ENCODE results near the gene CISH.

Gene CISH

GRCh38 chr3:50635066-50635465 is 23.5 kb upstream of the CISH start:
- DNase-seq = no peak

GRCh38 chr3:50633230-50633790 is 21.7 kb upstream of the CISH start:
- DNase-seq = peak; percentile 50

- peak; percentile 77 for DNase-seq
These were observed 20.9 kb upstream of the CISH start for GRCh38 chr3:50632450-50632849.

GRCh38 chr3:50630877-50631276 is 19.3 kb upstream of the CISH start:
- DNase-seq = no peak

GRCh38 chr3:50630394-50630793 is 18.8 kb upstream of the CISH start:
- DNase-seq = no peak

GRCh38 chr3:50628601-50629000 is 17.0 kb upstream of the CISH start:
- DNase-seq = no peak

GRCh38 chr3:50627407-50628051 is 16.0 kb upstream of the CISH start:
- DNase-seq = peak; percentile 45

- DNase-seq = no peak
These were observed 14.8 kb upstream of the CISH start for GRCh38 chr3:50626401-50626800.

GRCh38 chr3:50625231-50626182 is 13.9 kb upstream of the CISH start:
- no peak for DNase-seq

- DNase-seq = no peak
These were observed 13.1 kb upstream of the CISH start for GRCh38 chr3:50624634-50625033.

GRCh38 chr3:50623840-50624474 is 12.4 kb upstream of the CISH start:
- peak; percentile 31 for DNase-seq

- no peak for DNase-seq
These were observed 11.3 kb upstream of the CISH start for GRCh38 chr3:50622881-50623280.

GRCh38 chr3:50620820-50621219 is 9.2 kb upstream of the CISH start:
- peak; percentile 42 for DNase-seq

GRCh38 chr3:50620420-50620819 is 8.8 kb upstream of the CISH start:
- DNase-seq = peak; percentile 96

- no peak for DNase-seq
These were observed 6.4 kb upstream of the CISH start for GRCh38 chr3:50617911-50618481.

GRCh38 chr3:50617096-50617791 is 5.7 kb upstream of the CISH start, which contains the start of gene MAPKAPK3:
Gene MAPKAPK3, plus strand, starts transcription at chr3:50617151. Its CDS starts 415 bp downstream, at chr3:50617566.
- DNase-seq = peak; percentile 49

GRCh38 chr3:50616770-50617095 is 5.2 kb upstream of the CISH start:
- DNase-seq = peak; percentile 95

- peak; percentile 74 for DNase-seq
These were observed 4.6 kb upstream of the CISH start for GRCh38 chr3:50616003-50616769.

- DNase-seq = no peak
These were observed 3.6 kb upstream of the CISH start for GRCh38 chr3:50615190-50615589.

- no peak for DNase-seq
These were observed 1.6 kb upstream of the CISH start for GRCh38 chr3:50612970-50613846.

All from MV-4-11 (cell line).